SK-N-SH treated with all-trans-retinoic acid at 6 μM for 48 hours (cell line): ENCODE results near the gene KBTBD12.

Experiments used
- ATAC-seq: fragments of 200-7000 bp; cut with Tn5 transposase; 3 replicates; pipeline ENCODE4 v1.9.1; 2020; ENCODE audit warnings: mild to moderate bottlenecking, moderate library complexity
- ARNTL ChIP-seq: fragments of 450-650 bp; formaldehyde crosslinking; IDR thresholded peaks from 2 replicates; pipeline ENCODE4 v1.5.0; 2020; ENCODE audit warnings: low read depth, mild to moderate bottlenecking, moderate library complexity, borderline replicate concordance
- BACH2 ChIP-seq: fragments of 250-450 bp; sonication (Bioruptor Pico); IDR thresholded peaks from 2 replicates; pipeline ENCODE4 v1.9.0; 2021; ENCODE audit warnings: mild to moderate bottlenecking, borderline replicate concordance
- CREB5 ChIP-seq: fragments of 250-450 bp; sonication (Bioruptor Pico); IDR thresholded peaks from 2 replicates; pipeline ENCODE4 v1.5.1; 2020; ENCODE audit warnings: low read depth, mild to moderate bottlenecking, moderate library complexity
- CSDC2 ChIP-seq: fragments of 250-450 bp; sonication (Bioruptor Pico); IDR thresholded peaks from 2 replicates; pipeline ENCODE4 v1.5.0; 2020; ENCODE audit warnings: mild to moderate bottlenecking, moderate library complexity
- ESRRG ChIP-seq: fragments of 250-450 bp; sonication (Bioruptor Pico); IDR thresholded peaks from 2 replicates; pipeline ENCODE4 v1.6.1; 2021; ENCODE audit warnings: mild to moderate bottlenecking
- GLIS3 ChIP-seq: fragments of 250-450 bp; sonication (Bioruptor Pico); IDR thresholded peaks from 2 replicates; pipeline ENCODE4 v1.5.0; 2020; ENCODE audit warnings: mild to moderate bottlenecking, moderate library complexity
- ISL1 ChIP-seq: fragments of 250-450 bp; sonication (Bioruptor Pico); IDR thresholded peaks from 2 replicates; pipeline ENCODE4 v2.1.2; 2022; ENCODE audit warnings: mild to moderate bottlenecking, moderate library complexity
- OSR1 ChIP-seq: fragments of 250-450 bp; sonication (Bioruptor Pico); IDR thresholded peaks from 2 replicates; pipeline ENCODE4 v1.8.0; 2022; ENCODE audit warnings: moderate library complexity, mild to moderate bottlenecking, inconsistent platforms
- POU6F1 ChIP-seq: fragments of 250-450 bp; sonication (Bioruptor Pico); IDR thresholded peaks from 2 replicates; pipeline ENCODE4 v1.8.0; 2021; ENCODE audit warnings: low read depth, mild to moderate bottlenecking, moderate library complexity, borderline replicate concordance
- PPARA ChIP-seq: fragments of 250-450 bp; sonication (Bioruptor Pico); IDR thresholded peaks from 2 replicates; pipeline ENCODE4 v1.5.0; 2020; ENCODE audit warnings: mild to moderate bottlenecking, borderline replicate concordance
- RARB ChIP-seq: fragments of 250-450 bp; sonication (Bioruptor Pico); IDR thresholded peaks from 2 replicates; pipeline ENCODE4 v1.8.0; 2021; ENCODE audit warnings: mild to moderate bottlenecking, moderate library complexity
- TCF4 ChIP-seq: fragments of 250-450 bp; sonication (Bioruptor Pico); IDR thresholded peaks from 2 replicates; pipeline ENCODE4 v1.8.0; 2021; ENCODE audit warnings: mild to moderate bottlenecking, moderate library complexity, borderline replicate concordance
- TOX ChIP-seq: fragments of 250-450 bp; sonication (Bioruptor Pico); IDR thresholded peaks from 2 replicates; pipeline ENCODE4 v1.8.0; 2021; ENCODE audit warnings: mild to moderate bottlenecking, moderate library complexity, borderline replicate concordance
- TSHZ2 ChIP-seq: fragments of 250-450 bp; sonication (Bioruptor Pico); IDR thresholded peaks from 2 replicates; pipeline ENCODE4 v1.5.0; 2020; ENCODE audit warnings: mild to moderate bottlenecking, moderate library complexity
- ZC3H10 ChIP-seq: fragments of 250-450 bp; sonication (Bioruptor Pico); IDR thresholded peaks from 2 replicates; pipeline ENCODE4 v1.5.1; 2021; ENCODE audit warnings: mild to moderate bottlenecking, moderate library complexity
- ZFP3 ChIP-seq: fragments of 250-450 bp; sonication (Bioruptor Pico); IDR thresholded peaks from 2 replicates; pipeline ENCODE4 v1.5.0; 2020; ENCODE audit warnings: mild to moderate bottlenecking, moderate library complexity
- ZFP30 ChIP-seq: fragments of 450-650 bp; formaldehyde crosslinking; IDR thresholded peaks from 2 replicates; pipeline ENCODE4 v1.5.0; 2022; ENCODE audit warnings: mild to moderate bottlenecking, moderate library complexity
- ZNF565 ChIP-seq: fragments of 450-650 bp; formaldehyde crosslinking; conservative IDR thresholded peaks from 2 replicates; pipeline ENCODE4 v1.5.0; 2020; ENCODE audit warnings: low read depth, mild to moderate bottlenecking, moderate library complexity
- ZNF70 ChIP-seq: fragments of 450-650 bp; formaldehyde crosslinking; IDR thresholded peaks from 2 replicates; pipeline ENCODE4 v1.5.0; 2020; ENCODE audit warnings: mild to moderate bottlenecking, moderate library complexity
- ZNF8 ChIP-seq: fragments of 450-650 bp; formaldehyde crosslinking; IDR thresholded peaks from 2 replicates; pipeline ENCODE4 v1.5.0; 2020; ENCODE audit warnings: mild to moderate bottlenecking, moderate library complexity
- TF ChIP-seq, protein P1 (sequence below): fragments of 250-450 bp; sonication (Bioruptor Pico); IDR thresholded peaks from 2 replicates; pipeline ENCODE4 v1.5.1; 2021; ENCODE audit warnings: mild to moderate bottlenecking, moderate library complexity

The KBTBD12 gene

GRCh38 chr3:127978636-127979035 lies 63.6 kb downstream of the KBTBD12 start:
- ATAC-seq = no peak
- TF ChIP-seq ISL1 (CRISPR knock-in tag) (no peak), ZC3H10 (CRISPR knock-in tag) (no peak), CREB5 (no peak)

GRCh38 chr3:127979473-127979872 lies 64.4 kb downstream of the KBTBD12 start:
- TF ChIP-seq ZC3H10 (CRISPR knock-in tag) (no peak), GLIS3 (CRISPR knock-in tag) (no peak), ARNTL (no peak), ESRRG (CRISPR knock-in tag) (no peak), TOX (no peak), ZNF8 (no peak), ISL1 (CRISPR knock-in tag) (no peak)
- ATAC-seq = no peak

DNA sequence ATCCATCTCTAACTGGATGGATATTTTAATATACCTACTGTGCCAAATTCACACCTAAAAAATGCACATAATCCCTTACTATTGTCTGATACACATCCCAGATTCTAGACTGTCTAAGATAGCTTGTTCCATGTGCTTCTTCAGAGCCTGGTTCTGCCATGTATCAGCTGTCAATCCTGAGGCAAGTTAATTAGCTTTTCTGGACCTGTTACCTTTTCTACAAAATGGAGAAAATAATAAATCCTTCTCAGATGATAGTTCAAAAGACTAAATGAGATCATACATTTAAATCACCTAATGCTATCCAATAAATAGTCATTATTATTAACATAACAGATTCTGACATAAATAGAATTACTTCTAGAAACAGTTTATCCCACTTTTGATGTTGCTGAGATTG lies 66.1 kb downstream of the KBTBD12 start:
- TF ChIP-seq RARB (CRISPR knock-in tag) = no peak
- no peak for TF ChIP-seq ESRRG (CRISPR knock-in tag)
- TF ChIP-seq ZFP30 (CRISPR knock-in tag) = no peak
- no peak for TF ChIP-seq PPARA (CRISPR knock-in tag)
- no peak for TF ChIP-seq ZC3H10 (CRISPR knock-in tag)
- no peak for TF ChIP-seq ARNTL
- TF ChIP-seq ZNF70 (CRISPR knock-in tag) = no peak
- TF ChIP-seq OSR1 (CRISPR knock-in tag) = no peak
- TF ChIP-seq GLIS3 (CRISPR knock-in tag) = no peak
- no peak for TF ChIP-seq ZNF565 (CRISPR knock-in tag)
- TF ChIP-seq BACH2 (CRISPR knock-in tag) = no peak
- no peak for TF ChIP-seq TOX
- no peak for ATAC-seq

GRCh38 chr3:127982155-127982554 lies 67.1 kb downstream of the KBTBD12 start:
- no peak for ATAC-seq
- no peak for TF ChIP-seq ARNTL
- no peak for TF ChIP-seq TSHZ2 (CRISPR knock-in tag)
- TF ChIP-seq ZFP30 (CRISPR knock-in tag) = no peak
- no peak for TF ChIP-seq PPARA (CRISPR knock-in tag)
- TF ChIP-seq BACH2 (CRISPR knock-in tag) = no peak
- TF ChIP-seq CSDC2 (CRISPR knock-in tag) = no peak
- TF ChIP-seq ESRRG (CRISPR knock-in tag) = no peak
- TF ChIP-seq GLIS3 (CRISPR knock-in tag) = no peak

DNA sequence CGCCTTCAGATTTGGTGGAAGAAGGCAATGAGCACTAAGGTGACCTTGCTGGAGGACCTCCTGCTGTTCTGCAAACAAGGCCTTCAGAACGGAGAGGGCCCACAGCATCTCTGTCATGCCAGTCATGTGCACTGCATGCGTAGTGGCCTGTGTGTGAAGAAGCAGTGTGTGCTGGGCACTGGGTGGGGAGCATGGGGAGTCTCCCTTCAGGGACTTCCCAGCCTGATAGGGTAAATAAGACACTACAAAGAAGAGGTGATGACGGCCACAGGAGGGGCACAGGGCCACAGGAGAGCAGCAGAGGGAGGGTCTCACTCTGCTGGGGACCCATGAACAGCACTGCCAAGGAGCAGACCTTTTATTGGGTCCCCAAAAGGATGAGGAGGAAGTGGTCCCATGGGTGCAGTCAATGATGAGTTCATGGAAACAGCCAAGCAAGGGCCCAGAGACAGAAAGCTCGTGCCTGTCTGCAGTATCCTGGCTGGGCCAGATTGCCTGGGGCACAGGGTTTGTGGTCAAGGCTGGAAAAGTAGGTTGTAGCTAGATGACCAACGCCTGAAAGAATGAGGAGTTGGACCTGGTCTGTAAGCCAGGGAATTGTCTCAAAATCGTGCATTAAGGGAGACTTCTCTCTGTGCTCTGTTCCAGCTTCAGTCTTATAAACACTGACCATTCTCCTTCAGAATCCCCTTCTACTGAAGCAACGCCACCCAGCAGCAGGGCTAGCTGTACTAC lies 69.4 kb downstream of the KBTBD12 start:
- no peak for ATAC-seq
- TF ChIP-seq ZNF8 (no peak), TOX (no peak), RARB (CRISPR knock-in tag) (no peak), TSHZ2 (CRISPR knock-in tag) (no peak), ZFP30 (CRISPR knock-in tag) (no peak), CREB5 (no peak), ISL1 (CRISPR knock-in tag) (no peak), ESRRG (CRISPR knock-in tag) (no peak), TCF4 (no peak), POU6F1 (CRISPR knock-in tag) (no peak), ZNF70 (CRISPR knock-in tag) (no peak), PPARA (CRISPR knock-in tag) (no peak), ZFP3 (CRISPR knock-in tag) (no peak)
- TF ChIP-seq, protein P1, sequence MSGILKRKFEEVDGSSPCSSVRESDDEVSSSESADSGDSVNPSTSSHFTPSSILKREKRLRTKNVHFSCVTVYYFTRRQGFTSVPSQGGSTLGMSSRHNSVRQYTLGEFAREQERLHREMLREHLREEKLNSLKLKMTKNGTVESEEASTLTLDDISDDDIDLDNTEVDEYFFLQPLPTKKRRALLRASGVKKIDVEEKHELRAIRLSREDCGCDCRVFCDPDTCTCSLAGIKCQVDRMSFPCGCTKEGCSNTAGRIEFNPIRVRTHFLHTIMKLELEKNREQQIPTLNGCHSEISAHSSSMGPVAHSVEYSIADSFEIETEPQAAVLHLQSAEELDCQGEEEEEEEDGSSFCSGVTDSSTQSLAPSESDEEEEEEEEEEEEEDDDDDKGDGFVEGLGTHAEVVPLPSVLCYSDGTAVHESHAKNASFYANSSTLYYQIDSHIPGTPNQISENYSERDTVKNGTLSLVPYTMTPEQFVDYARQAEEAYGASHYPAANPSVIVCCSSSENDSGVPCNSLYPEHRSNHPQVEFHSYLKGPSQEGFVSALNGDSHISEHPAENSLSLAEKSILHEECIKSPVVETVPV = no peak
